Lower leg skin (tissue), 3 donors: ENCODE data around the gene OGFRL1.

Source experiments
- POLR2A ChIP-seq, 2 donors: fragments of 450-650 bp; IDR thresholded peaks; one replicate each; pipeline ENCODE4 v1.6.1; 2016 to 2017; ENCODE audit warnings: antibody characterized with exemption in 2 of 2, mild to moderate bottlenecking in 1 of 2, moderate library complexity in 1 of 2
- TF ChIP-seq, protein P1 (sequence below), 3 donors: fragments of 450-650 bp; IDR thresholded peaks; one replicate each; pipeline ENCODE4 v1.5.1; 2016; ENCODE audit warnings: antibody characterized with exemption in 3 of 3, mild to moderate bottlenecking in 3 of 3, moderate library complexity in 2 of 3

DNA sequence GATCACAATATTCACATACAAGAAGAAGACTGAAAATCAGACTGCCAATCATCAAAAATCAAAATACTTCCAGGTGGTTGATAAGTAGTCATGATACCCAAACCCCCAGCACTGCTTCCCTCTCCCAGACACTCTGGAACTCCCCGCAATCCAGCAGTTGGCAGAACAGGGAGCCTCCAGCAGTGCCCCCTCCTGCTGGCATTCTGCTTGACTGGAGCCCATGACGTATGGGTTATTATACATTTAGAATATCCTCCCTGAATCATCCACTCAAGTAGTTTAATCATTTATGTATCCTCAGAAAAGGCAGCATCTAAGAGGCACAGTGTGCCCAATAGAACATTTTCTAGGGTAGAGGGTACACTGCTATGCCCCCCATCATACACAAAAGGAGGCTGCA lies 9.3 kb upstream of the OGFRL1 start:
- TF ChIP-seq, protein P1, sequence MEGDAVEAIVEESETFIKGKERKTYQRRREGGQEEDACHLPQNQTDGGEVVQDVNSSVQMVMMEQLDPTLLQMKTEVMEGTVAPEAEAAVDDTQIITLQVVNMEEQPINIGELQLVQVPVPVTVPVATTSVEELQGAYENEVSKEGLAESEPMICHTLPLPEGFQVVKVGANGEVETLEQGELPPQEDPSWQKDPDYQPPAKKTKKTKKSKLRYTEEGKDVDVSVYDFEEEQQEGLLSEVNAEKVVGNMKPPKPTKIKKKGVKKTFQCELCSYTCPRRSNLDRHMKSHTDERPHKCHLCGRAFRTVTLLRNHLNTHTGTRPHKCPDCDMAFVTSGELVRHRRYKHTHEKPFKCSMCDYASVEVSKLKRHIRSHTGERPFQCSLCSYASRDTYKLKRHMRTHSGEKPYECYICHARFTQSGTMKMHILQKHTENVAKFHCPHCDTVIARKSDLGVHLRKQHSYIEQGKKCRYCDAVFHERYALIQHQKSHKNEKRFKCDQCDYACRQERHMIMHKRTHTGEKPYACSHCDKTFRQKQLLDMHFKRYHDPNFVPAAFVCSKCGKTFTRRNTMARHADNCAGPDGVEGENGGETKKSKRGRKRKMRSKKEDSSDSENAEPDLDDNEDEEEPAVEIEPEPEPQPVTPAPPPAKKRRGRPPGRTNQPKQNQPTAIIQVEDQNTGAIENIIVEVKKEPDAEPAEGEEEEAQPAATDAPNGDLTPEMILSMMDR (IDR thresholded peaks at IDR 0.05), result no peak
- no peak for TF ChIP-seq POLR2A (IDR thresholded peaks at IDR 0.05)
